Thyroid gland (tissue), 4 donors: ENCODE results near the gene ZDHHC8. TPM values are rescaled to one million over a fixed set of nuclear protein-coding genes. Genes with fewer than 3 reads are reported as not detected.

Experiments
- DNase-seq, 2 donors: peaks; one replicate each; pipeline ENCODE4 v3.0.0-alpha.2; 2019
- H3K27ac ChIP-seq, 3 donors: fragments of 200-600 bp; sonication (generic); 1 replicate in 2 of 3; 2 replicates in 1 of 3; pipeline ENCODE4 v1.5.1; 2016 to 2019; ENCODE audit warnings: mild to moderate bottlenecking in 1 of 3, moderate library complexity in 1 of 3
- H3K27me3 ChIP-seq: fragments of 200-600 bp; sonication (generic); one replicate; pipeline ENCODE4 v1.5.1; 2019
- H3K36me3 ChIP-seq, 2 donors: fragments of 200-600 bp; sonication (generic); one replicate each; pipeline ENCODE4 v1.5.1; 2016 to 2019
- H3K4me1 ChIP-seq, 2 donors: fragments of 200-600 bp; sonication (generic); one replicate each; pipeline ENCODE4 v1.5.1; 2017 to 2019
- H3K4me3 ChIP-seq, 3 donors: fragments of 200-600 bp; sonication (generic); replicated peaks in 1 of 3; 1 replicate in 2 of 3; 2 replicates in 1 of 3; pipeline ENCODE4 v1.5.1; 2016; ENCODE audit warnings: mild to moderate bottlenecking in 1 of 3
- H3K9me3 ChIP-seq: fragments of 200-600 bp; sonication (generic); one replicate; pipeline ENCODE4 v1.5.1; 2017
- POLR2A ChIP-seq, 2 donors: fragments of 450-650 bp; IDR thresholded peaks; one replicate each; pipeline ENCODE4 v1.6.1; 2017; ENCODE audit warnings: antibody characterized with exemption in 2 of 2, mild to moderate bottlenecking in 2 of 2, moderate library complexity in 1 of 2
- WGBS, 2 donors: methylation state at CpG; one replicate each; pipeline ENCODE4 v1.1.5; 2017; 5-methylcytosine and 5-hydroxymethylcytosine counted together
- intact Hi-C: fragments of 100-400 bp; cut with DNase I; formaldehyde crosslinking; loops from one replicate; pipeline ENCODE4 v1.15.1; 2023
- total RNA-seq, 4 donors: library from RNA; depleted of rRNA; stranded (reverse); fragments of >200 nt; gene quantifications; one replicate each; pipeline ENCODE4 v1.2.3, GENCODE V29; 2016
- TF ChIP-seq, protein P1 (sequence below), 6 experiments: fragments of 200-600 bp in 3 of 6; fragments of 450-650 bp in 3 of 6; sonication (generic) in 3 of 6; IDR thresholded peaks; one replicate each; pipeline ENCODE4 v1.5.1; 2016 to 2019; ENCODE audit warnings: antibody characterized with exemption in 6 of 6, mild to moderate bottlenecking in 2 of 6, inconsistent platforms in 1 of 6, moderate library complexity in 1 of 6

ZDHHC8 gene
- total RNA-seq, 4 donors from 2014 or later, result 13.4 to 22.4 (median 18.9) TPM

DNA sequence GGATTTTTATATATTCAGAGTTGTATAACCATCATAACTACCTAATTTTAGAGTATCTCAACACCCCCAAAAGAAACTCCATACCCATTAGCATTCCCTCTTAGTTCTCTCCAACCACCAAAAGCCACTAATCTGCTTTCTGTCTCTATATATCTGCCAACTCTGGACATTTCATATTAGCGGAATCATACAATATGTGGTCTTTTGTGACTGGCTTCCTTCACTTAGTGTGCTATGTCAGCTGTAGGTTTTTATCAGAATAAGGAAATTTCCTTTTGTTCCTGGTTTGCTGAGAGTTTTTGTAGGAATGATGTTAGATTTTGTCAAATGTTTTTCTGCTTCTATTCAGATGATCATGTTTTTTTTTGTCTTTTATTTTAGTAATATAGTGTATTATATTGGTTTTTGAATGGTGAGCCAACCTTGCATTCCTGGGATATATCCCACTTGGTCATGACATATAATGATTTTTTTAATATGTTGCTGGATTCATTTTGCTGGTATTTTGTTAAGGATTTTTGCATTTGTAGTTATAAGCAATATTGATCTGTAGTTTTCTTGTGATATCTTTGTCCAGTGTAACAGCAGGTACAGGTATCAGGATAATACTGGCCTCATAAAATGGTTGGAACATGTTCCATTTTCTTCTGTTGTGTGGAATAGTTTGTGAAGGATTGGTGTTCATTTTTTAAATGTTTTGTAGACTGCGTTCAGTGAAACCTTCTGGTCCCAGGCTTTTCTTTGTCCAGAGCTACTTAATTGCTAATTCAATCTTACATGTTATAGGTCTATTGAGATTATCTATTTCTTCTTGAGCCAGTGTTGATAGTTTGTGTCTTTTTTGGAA lies 34.8 kb upstream of the ZDHHC8 start:
- no peaks in the 10 kb centered on the region for H3K27me3 ChIP-seq
- no peaks in the 10 kb centered on the region for H3K9me3 ChIP-seq
- no peak overlapping the region for H3K4me3 ChIP-seq
- H3K4me1 ChIP-seq, result no peaks in the 10 kb centered on the region
- no peak overlapping the region for H3K27ac ChIP-seq
- 98 to 99% methylated on average over 2 of the region's 2 CpGs for WGBS, 2 donors
- no peak for DNase-seq
- no peak for TF ChIP-seq POLR2A (IDR thresholded peaks at IDR 0.05)
- TF ChIP-seq, protein P1, sequence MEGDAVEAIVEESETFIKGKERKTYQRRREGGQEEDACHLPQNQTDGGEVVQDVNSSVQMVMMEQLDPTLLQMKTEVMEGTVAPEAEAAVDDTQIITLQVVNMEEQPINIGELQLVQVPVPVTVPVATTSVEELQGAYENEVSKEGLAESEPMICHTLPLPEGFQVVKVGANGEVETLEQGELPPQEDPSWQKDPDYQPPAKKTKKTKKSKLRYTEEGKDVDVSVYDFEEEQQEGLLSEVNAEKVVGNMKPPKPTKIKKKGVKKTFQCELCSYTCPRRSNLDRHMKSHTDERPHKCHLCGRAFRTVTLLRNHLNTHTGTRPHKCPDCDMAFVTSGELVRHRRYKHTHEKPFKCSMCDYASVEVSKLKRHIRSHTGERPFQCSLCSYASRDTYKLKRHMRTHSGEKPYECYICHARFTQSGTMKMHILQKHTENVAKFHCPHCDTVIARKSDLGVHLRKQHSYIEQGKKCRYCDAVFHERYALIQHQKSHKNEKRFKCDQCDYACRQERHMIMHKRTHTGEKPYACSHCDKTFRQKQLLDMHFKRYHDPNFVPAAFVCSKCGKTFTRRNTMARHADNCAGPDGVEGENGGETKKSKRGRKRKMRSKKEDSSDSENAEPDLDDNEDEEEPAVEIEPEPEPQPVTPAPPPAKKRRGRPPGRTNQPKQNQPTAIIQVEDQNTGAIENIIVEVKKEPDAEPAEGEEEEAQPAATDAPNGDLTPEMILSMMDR (IDR thresholded peaks at IDR 0.05), result no peak
- intact Hi-C loops, result no loop called here
- peaks cover 37 to 81% of the 10 kb centered on the region in 2 donors for H3K36me3 ChIP-seq

DNA sequence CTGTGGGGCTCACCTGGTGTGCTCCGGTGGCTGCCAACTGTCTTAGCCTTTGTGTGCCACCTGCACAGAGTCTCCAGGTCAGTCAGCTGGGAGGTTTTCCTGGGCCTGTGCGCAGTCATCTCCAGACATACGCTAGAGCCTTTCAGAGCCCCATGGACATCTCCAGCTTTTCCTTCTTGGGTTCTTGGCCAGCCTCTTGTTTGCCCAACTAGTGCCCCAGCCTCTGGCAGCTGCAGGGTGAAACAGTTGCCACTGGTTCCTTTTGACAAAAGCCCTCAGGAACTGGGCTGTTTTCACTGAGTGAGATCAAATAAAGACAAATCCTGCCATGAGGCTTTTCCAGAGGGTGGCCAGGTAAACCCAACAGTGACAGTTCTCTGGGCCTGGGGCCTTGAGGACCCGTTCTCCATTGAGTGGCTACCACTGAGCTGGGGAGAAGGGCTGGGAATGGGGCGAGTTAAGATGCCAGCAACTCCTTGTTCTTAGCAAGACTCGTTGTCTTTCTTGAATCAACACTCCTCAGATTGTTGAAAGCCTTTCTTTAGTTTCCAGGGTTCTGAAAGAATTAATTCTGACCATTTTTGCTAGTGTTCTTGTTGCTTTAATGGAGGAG lies 32.4 kb upstream of the ZDHHC8 start:
- TF ChIP-seq POLR2A (IDR thresholded peaks at IDR 0.05), result no peak
- TF ChIP-seq, protein P1 (IDR thresholded peaks at IDR 0.05), result no peak
- H3K27ac ChIP-seq, result no peak overlapping the region
- no peak for DNase-seq
- no peaks in the 10 kb centered on the region for H3K9me3 ChIP-seq
- intact Hi-C loops, result no loop called here
- H3K4me3 ChIP-seq, result no peak overlapping the region
- H3K4me1 ChIP-seq, result no peaks in the 10 kb centered on the region
- peaks cover 35 to 61% of the 10 kb centered on the region in 2 donors for H3K36me3 ChIP-seq
- 79 to 86% methylated on average over 3 to 6 of the region's 6 CpGs for WGBS, 2 donors
- H3K27me3 ChIP-seq, result no peaks in the 10 kb centered on the region

DNA sequence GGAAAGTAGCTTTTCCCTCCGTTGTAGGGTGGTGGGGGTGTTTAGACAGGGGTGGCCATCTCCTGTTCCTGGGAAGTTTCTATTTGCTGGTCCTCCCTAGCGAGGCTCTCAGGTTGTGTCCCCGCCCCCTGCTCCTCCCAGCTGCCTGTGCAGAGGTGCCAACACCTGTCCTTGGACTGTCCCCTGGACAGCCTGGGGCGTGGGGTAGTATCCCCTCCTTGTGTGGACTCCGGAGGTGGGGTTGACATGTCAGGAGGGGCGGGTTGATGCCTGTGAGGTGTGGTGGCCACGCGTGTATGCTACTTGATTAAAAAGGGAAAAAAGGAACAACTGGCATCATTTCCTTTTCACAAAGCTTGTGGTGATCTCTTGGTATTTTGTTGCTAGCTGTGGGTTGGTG lies 30.0 kb upstream of the ZDHHC8 start:
- Histone ChIP-seq H3K4me3 (no peak overlapping the region), H3K27ac (no peak overlapping the region), H3K36me3 (peaks cover 21 to 51% of the 10 kb centered on the region in 2 donors), H3K4me1 (peaks cover 11 to 14% of the 10 kb centered on the region in 2 donors), H3K9me3 (no peaks in the 10 kb centered on the region), H3K27me3 (no peaks in the 10 kb centered on the region)
- no peak for DNase-seq
- intact Hi-C loops, result no loop called here
- WGBS, 2 donors, result 94 to 95% methylated on average over 8 of the region's 8 CpGs
- no peak for TF ChIP-seq POLR2A (IDR thresholded peaks at IDR 0.05)
- TF ChIP-seq, protein P1 (IDR thresholded peaks at IDR 0.05), result no peak

DNA sequence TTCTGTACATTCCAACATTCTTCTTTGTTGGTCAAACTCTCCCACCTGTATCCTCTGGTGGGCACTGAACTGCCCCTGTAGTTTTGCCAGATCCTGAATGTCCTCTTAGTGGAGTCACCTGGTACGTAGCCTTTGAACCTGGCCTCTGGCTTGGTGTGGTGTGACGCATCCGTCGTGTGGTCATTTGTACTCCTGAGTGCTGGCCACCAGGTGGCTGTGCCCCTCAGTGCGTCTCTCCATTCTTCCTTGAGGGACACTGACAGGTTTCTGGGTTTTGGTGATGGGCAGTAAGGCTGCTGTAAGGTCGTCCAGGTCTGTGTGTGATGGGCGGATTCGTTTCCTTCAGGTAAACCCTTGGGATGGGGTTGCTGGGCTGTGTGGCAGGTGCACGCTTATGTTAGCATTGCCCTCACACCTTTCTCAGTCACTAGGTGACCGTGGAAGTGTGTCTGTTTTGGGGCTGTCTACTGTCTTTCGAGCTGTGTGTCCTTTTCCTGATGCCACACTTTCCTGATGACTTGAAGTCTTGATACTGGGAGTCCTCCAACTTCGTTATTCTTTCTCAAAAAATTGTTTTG lies 29.3 kb upstream of the ZDHHC8 start:
- H3K9me3 ChIP-seq, result no peaks in the 10 kb centered on the region
- H3K27me3 ChIP-seq, result no peaks in the 10 kb centered on the region
- peaks cover 27 to 57% of the 10 kb centered on the region in 2 donors for H3K36me3 ChIP-seq
- H3K27ac ChIP-seq, result no peak overlapping the region
- 91 to 93% methylated on average over 12 of the region's 12 CpGs for WGBS, 2 donors
- intact Hi-C loops, result no loop called here
- peaks cover 11 to 14% of the 10 kb centered on the region in 2 donors for H3K4me1 ChIP-seq
- DNase-seq, result no peak
- TF ChIP-seq, protein P1 (IDR thresholded peaks at IDR 0.05), result no peak
- TF ChIP-seq POLR2A (IDR thresholded peaks at IDR 0.05), result no peak
- no peak overlapping the region for H3K4me3 ChIP-seq
